Measurements from ENCODE around the gene MASTL. TPM values are rescaled to one million over a fixed set of nuclear protein-coding genes. Genes with fewer than 3 reads are reported as not detected.

The MASTL gene
- total RNA-seq, 1 experiment from 2014 or later, result 13.8 TPM

DNA sequence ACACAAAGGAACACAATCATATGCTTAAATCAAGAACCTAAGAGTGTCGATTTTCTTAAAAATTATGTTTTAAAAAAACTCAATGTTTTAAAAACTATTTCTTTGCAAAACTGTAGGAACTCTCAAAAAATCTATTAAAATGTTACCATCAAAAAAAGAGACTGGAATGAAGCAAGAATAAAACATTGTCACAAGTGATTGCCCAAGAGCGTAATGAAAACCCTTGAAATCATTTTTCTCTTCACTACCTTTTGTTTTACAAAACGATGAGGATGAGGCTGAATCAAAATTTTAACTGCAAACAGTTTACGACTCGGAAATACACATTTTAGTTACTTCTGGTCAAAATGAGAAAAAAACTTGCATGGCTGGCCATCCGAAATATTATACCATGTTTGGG is 1.8 kb upstream of the MASTL start:
- H3K36me3 ChIP-seq (ENCODE audit: control insufficient read depth in 1 of 2, insufficient read depth in 2 of 2, low read length in 2 of 2), result peaks cover 6 to 12% of the 10 kb centered on the region in 2 experiments
- peak overlapping the region; percentile 85 for H3K9ac ChIP-seq (ENCODE audit: low read length)
- H2AFZ ChIP-seq (ENCODE audit: low read depth, low read length, poor library complexity, severe bottlenecking), result no peak overlapping the region
- intact Hi-C loops (cut with micrococcal nuclease), result no loop called here
- DNase-seq (ENCODE audit: low read depth, low spot score) (no peak), ATAC-seq (no peak)
- POLR2A ChIA-PET, result interaction anchor here (1.0 to 1.5 kb wide), 2 partner anchors 12 to 351 kb away, joined by 3 read pairs; partner anchors contain the start of gene RAB18
- CTCF ChIA-PET, result interaction anchor here (1.5 kb wide), 1 partner anchor 88 kb away, joined by 5 read pairs; no protein-coding TSS in a partner anchor
- H3K79me2 ChIP-seq (ENCODE audit: insufficient read depth, low read length), result peaks cover 91% of the 10 kb centered on the region
- peak overlapping the region; percentile 98 for H3K4me2 ChIP-seq (ENCODE audit: low read length)
- no TSS peak for BruUV-seq (replicated peaks)
- no peaks in the 10 kb centered on the region for H3K27me3 ChIP-seq (ENCODE audit: insufficient read depth, low read length)
- peak overlapping the region; percentile 95 to 100 for H3K4me3 ChIP-seq (replicated peaks in 1 of 2; ENCODE audit: low read depth in 1 of 2, low read length in 2 of 2)
- RAD21 ChIA-PET (ENCODE audit: low non-redundant PET in 1 of 2, low total read pairs in 2 of 2, uncharacterized antibody in 2 of 2, unreplicated experiment in 2 of 2), result no interaction called here
- H3K27ac ChIP-seq (ENCODE audit: low read depth, low read length), result peak overlapping the region; percentile 94
- no peaks in the 10 kb centered on the region for H3K9me2 ChIP-seq (ENCODE audit: insufficient read depth)
- peaks cover 20% of the 10 kb centered on the region; the same call in 1 of the 2 replicates for H4K20me1 ChIP-seq (ENCODE audit: insufficient read depth)
- H3K9me3 ChIP-seq (ENCODE audit: control insufficient read depth in 1 of 2, insufficient read depth in 1 of 2, low read depth in 1 of 2, low read length in 2 of 2), result no peaks in the 10 kb centered on the region
- peaks cover 10 to 21% of the 10 kb centered on the region in 2 experiments; a peak in 3 of 4 replicates for H3K4me1 ChIP-seq (ENCODE audit: control insufficient read depth in 1 of 2, insufficient read depth in 2 of 2, low read length in 2 of 2)
- TF ChIP-seq SP1 (IDR thresholded peaks at IDR 0.05; ENCODE audit: low read depth) (no peak), ZNF274 (IDR thresholded peaks at IDR 0.05; ENCODE audit: low read depth, low read length) (no peak), POLR2AphosphoS5 (IDR thresholded peaks at IDR 0.05; ENCODE audit: low read depth, low read length) (no peak), JUND (IDR thresholded peaks at IDR 0.05) (no peak), CTCF (IDR thresholded peaks at IDR 0.05 in 2 of 3, conservative IDR thresholded peaks at IDR 0.05 in 1 of 3; ENCODE audit: borderline replicate concordance in 1 of 3, insufficient read depth in 1 of 3, low read depth in 2 of 3, low read length in 2 of 3) (no peak)
- TF ChIP-seq, protein P1, sequence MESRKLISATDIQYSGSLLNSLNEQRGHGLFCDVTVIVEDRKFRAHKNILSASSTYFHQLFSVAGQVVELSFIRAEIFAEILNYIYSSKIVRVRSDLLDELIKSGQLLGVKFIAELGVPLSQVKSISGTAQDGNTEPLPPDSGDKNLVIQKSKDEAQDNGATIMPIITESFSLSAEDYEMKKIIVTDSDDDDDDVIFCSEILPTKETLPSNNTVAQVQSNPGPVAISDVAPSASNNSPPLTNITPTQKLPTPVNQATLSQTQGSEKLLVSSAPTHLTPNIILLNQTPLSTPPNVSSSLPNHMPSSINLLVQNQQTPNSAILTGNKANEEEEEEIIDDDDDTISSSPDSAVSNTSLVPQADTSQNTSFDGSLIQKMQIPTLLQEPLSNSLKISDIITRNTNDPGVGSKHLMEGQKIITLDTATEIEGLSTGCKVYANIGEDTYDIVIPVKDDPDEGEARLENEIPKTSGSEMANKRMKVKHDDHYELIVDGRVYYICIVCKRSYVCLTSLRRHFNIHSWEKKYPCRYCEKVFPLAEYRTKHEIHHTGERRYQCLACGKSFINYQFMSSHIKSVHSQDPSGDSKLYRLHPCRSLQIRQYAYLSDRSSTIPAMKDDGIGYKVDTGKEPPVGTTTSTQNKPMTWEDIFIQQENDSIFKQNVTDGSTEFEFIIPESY (IDR thresholded peaks at IDR 0.05; ENCODE audit: extremely low read depth, insufficient replicate concordance, low read length), result no peak

Data from HCT116 (cell line).